Thyroid gland (tissue), 4 donors: ENCODE data around the gene TRAPPC2B. TPM values are rescaled to one million over a fixed set of nuclear protein-coding genes. Genes with fewer than 3 reads are reported as not detected.

Experiments used
- DNase-seq, 2 donors: peaks; one replicate each; pipeline ENCODE4 v3.0.0-alpha.2; 2019
- H3K27ac ChIP-seq, 3 donors: fragments of 200-600 bp; sonication (generic); 1 replicate in 2 of 3; 2 replicates in 1 of 3; pipeline ENCODE4 v1.5.1; 2016 to 2019; ENCODE audit warnings: mild to moderate bottlenecking in 1 of 3, moderate library complexity in 1 of 3
- H3K27me3 ChIP-seq: fragments of 200-600 bp; sonication (generic); one replicate; pipeline ENCODE4 v1.5.1; 2019
- H3K36me3 ChIP-seq, 2 donors: fragments of 200-600 bp; sonication (generic); one replicate each; pipeline ENCODE4 v1.5.1; 2016 to 2019
- H3K4me1 ChIP-seq, 2 donors: fragments of 200-600 bp; sonication (generic); one replicate each; pipeline ENCODE4 v1.5.1; 2017 to 2019
- H3K4me3 ChIP-seq, 3 donors: fragments of 200-600 bp; sonication (generic); replicated peaks in 1 of 3; 1 replicate in 2 of 3; 2 replicates in 1 of 3; pipeline ENCODE4 v1.5.1; 2016; ENCODE audit warnings: mild to moderate bottlenecking in 1 of 3
- H3K9me3 ChIP-seq: fragments of 200-600 bp; sonication (generic); one replicate; pipeline ENCODE4 v1.5.1; 2017
- CTCF ChIP-seq, 6 experiments: fragments of 200-600 bp in 3 of 6; fragments of 450-650 bp in 3 of 6; sonication (generic) in 3 of 6; IDR thresholded peaks; one replicate each; pipeline ENCODE4 v1.5.1; 2016 to 2019; ENCODE audit warnings: antibody characterized with exemption in 6 of 6, mild to moderate bottlenecking in 2 of 6, inconsistent platforms in 1 of 6, moderate library complexity in 1 of 6
- POLR2A ChIP-seq, 2 donors: fragments of 450-650 bp; IDR thresholded peaks; one replicate each; pipeline ENCODE4 v1.6.1; 2017; ENCODE audit warnings: antibody characterized with exemption in 2 of 2, mild to moderate bottlenecking in 2 of 2, moderate library complexity in 1 of 2
- WGBS, 2 donors: methylation state at CpG; one replicate each; pipeline ENCODE4 v1.1.5; 2017; 5-methylcytosine and 5-hydroxymethylcytosine counted together
- intact Hi-C: fragments of 100-400 bp; cut with DNase I; formaldehyde crosslinking; loops from one replicate; pipeline ENCODE4 v1.15.1; 2023
- total RNA-seq, 4 donors: library from RNA; depleted of rRNA; stranded (reverse); fragments of >200 nt; gene quantifications; one replicate each; pipeline ENCODE4 v1.2.3, GENCODE V29; 2016

The TRAPPC2B gene
- 10 to 100 TPM in 3 of 4 donors, 1 to 10 TPM in 1; 8.7 to 38.3 (median 23.0) TPM for total RNA-seq

GRCh38 chr19:57362997-57363687 is at the start of gene TRAPPC2B, which contains the start of gene ZNF547:
Gene TRAPPC2B, plus strand, starts transcription at chr19:57363551. Its CDS starts 1,283 bp downstream, at chr19:57364834.
Gene ZNF547, plus strand, starts transcription at chr19:57363551. Its CDS starts 5,005 bp downstream, at chr19:57368556.
- Histone ChIP-seq H3K27ac (peak within 1 kb of the TSS; percentile 71 to 95 (median 90)), H3K4me1 (peaks cover 12 to 14% of the 10 kb centered on the region in 2 donors), H3K9me3 (no peaks in the 10 kb centered on the region), H3K4me3 (peak within 1 kb of the TSS; percentile 44 to 85 (median 77)), H3K27me3 (no peaks in the 10 kb centered on the region), H3K36me3 (peaks cover 0 to 6% of the 10 kb centered on the region in 2 donors)
- DNase-seq = peak; percentile 100
- WGBS, 2 donors = 1 to 3% methylated on average over 26 to 46 of the region's 47 CpGs
- intact Hi-C loops = loop anchor here (10.0 kb wide), 1 partner anchor 78 kb away; the partner anchor contains the start of gene ZNF460
- peak in 1 of 2 donors; percentile 73 for TF ChIP-seq POLR2A (IDR thresholded peaks at IDR 0.05)
- no peak for TF ChIP-seq CTCF (IDR thresholded peaks at IDR 0.05)

- intact Hi-C loops = no loop called here
- Histone ChIP-seq H3K4me3 (no peak overlapping the region), H3K27ac (no peak overlapping the region), H3K9me3 (no peaks in the 10 kb centered on the region), H3K27me3 (no peaks in the 10 kb centered on the region), H3K36me3 (no peaks in the 10 kb centered on the region), H3K4me1 (no peaks in the 10 kb centered on the region)
- DNase-seq = peak; percentile 42 to 50
- 36 to 54% methylated on average over 4 of the region's 4 CpGs for WGBS, 2 donors
- TF ChIP-seq CTCF (IDR thresholded peaks at IDR 0.05) = no peak
- TF ChIP-seq POLR2A (IDR thresholded peaks at IDR 0.05) = no peak
Observed at GRCh38 chr19:57314146-57314545, 49.2 kb upstream of the TRAPPC2B start.

GRCh38 chr19:57317503-57317902 is 45.8 kb upstream of the TRAPPC2B start:
- 7 to 10% methylated on average over 22 to 27 of the region's 29 CpGs for WGBS, 2 donors
- Histone ChIP-seq H3K9me3 (no peaks in the 10 kb centered on the region), H3K4me3 (no peak overlapping the region), H3K27ac (no peak overlapping the region), H3K27me3 (no peaks in the 10 kb centered on the region), H3K4me1 (peaks cover 12 to 15% of the 10 kb centered on the region in 2 donors), H3K36me3 (no peaks in the 10 kb centered on the region)
- peak; percentile 16 to 19 for DNase-seq
- intact Hi-C loops = no loop called here
- TF ChIP-seq CTCF (IDR thresholded peaks at IDR 0.05) (no peak), POLR2A (IDR thresholded peaks at IDR 0.05) (no peak)

GRCh38 chr19:57319869-57320179 is 43.5 kb upstream of the TRAPPC2B start:
- WGBS, 2 donors = 0% methylated on average over 1 of the region's 1 CpG
- no peak for DNase-seq
- Histone ChIP-seq H3K27ac (peak overlapping the region; percentile 80 to 84 (median 84)), H3K36me3 (peaks cover 14 to 15% of the 10 kb centered on the region in 2 donors), H3K4me1 (peaks cover 12 to 15% of the 10 kb centered on the region in 2 donors), H3K4me3 (peak overlapping the region; percentile 86 to 100 (median 86)), H3K27me3 (no peaks in the 10 kb centered on the region), H3K9me3 (no peaks in the 10 kb centered on the region)
- intact Hi-C loops = no loop called here
- no peak for TF ChIP-seq POLR2A (IDR thresholded peaks at IDR 0.05)
- no peak for TF ChIP-seq CTCF (IDR thresholded peaks at IDR 0.05)
